ENCODE measurements around the gene TMEM120B.
"Not testable (repeated sequence)": the region's sequence is repeated elsewhere in the genome, so short reads cannot be mapped to it uniquely, and the experiment has no call there.

Gene TMEM120B

DNA sequence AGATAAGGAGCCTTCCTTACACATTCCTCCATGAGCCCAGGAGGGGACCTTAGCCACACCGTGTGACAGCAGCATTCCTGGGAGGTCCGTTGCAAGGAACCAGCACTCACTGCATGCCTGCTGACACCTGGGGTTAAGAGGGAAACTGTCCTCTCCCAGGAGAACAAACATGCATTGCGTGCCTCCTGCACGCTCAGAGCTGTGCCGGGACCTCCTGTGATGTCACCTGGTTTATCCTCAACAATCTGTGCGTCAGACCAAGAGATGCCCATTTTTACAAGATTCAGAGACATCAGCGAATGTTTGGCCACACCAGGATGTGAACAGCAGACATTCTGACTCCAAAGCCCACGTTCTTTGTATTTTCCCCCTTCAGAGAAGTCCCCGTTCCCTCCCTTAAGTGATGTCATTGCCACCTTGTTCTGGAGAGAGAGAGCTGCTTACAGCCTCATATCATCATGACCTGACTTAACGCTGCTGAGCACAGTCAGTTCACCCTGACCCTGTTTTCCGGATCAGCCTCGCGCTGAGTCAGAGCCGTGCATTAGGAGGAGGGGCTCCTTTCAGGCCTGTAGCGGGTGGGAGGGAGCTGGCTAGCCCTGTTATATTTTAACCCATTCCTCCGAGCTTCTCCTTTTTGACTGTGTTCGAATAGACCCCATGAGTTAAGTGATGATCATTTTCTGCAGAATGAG lies 36.2 kb downstream of the TMEM120B start:
- DNase-seq (ENCODE audit: low spot score): no peak

DNA sequence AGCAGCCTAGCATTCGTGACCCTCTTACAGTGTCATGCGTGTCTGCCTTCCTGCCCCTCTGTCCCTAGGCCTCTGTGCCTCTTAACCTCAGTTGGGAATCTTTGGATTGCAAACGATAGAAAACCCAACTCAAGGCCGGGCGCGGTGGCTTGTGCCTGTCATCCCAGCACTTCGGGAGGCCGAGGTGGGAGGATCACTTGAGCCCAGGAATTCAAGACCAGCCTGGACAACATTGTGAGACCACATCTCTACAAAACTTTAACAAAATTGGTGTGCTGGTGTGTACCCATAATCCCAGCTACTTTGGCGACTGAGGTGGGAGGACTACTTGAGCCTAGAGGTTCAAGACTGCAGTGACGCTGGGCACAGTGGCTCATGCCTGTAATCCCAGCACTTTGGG lies 36.7 kb downstream of the TMEM120B start:
- no peak for DNase-seq (ENCODE audit: low spot score)

DNA sequence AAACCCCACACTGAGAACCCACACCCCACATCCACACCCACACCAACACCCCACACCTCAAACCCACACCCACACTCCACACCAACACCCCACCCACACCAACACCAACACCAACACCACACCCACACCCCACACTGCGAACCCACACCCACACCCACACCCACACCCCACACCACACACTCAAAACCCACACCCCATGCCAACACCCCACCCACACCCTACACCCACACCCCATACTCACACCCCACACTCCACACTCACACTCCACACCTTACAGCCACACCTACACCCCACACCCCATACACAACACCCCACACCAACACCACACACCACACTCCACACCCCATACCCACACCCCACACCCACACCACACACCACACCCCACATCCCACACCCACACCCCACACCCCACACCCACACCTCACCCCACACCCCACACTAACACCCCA lies 38.0 kb downstream of the TMEM120B start:
- no peak for DNase-seq (ENCODE audit: low spot score)

DNA sequence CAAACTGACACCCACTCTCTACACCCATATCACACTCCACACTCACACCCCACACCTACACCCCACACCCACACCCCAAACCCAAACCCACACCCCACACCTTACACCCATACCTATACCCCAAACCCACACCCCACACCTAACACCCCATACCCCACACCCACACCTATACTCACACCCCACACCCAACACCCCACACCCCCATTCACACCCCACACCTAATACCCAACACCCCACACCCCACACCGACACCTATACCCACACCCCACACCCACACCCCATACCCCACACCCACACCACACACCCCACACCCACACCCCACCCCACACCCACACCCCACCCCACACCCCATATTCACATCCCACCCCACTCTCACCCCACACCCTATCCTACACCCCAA lies 38.5 kb downstream of the TMEM120B start:
- DNase-seq (ENCODE audit: low spot score): no peak

DNA sequence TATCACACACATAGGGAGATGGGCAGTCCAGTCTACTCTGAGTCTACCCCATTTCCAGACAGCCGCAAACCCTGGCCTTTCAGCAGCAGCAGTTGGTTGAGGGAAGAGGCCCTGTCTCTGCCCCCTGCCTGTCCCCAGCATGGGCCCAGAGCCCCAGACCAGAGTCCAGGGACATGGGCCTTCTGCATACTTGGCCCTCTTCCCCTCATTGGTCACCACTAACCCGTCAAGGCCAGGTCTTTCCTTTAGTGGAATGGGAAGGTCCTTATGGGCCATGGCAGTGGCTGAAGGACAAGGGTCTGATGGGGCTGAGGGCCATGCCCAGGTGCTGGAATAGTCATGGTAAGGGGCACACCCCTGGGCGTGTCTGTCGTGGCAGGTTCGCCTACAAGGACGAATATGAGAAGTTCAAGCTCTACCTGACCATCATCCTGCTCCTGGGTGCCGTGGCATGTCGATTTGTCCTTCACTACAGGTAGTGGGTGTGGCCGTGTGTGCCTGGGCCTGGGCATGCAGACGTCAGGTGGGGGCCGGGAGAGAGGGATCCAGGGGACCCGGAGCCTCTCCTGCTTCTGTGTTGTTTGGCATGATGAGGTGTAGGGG lies 39.3 kb downstream of the TMEM120B start:
- DNase-seq (ENCODE audit: low spot score): no peak

DNA sequence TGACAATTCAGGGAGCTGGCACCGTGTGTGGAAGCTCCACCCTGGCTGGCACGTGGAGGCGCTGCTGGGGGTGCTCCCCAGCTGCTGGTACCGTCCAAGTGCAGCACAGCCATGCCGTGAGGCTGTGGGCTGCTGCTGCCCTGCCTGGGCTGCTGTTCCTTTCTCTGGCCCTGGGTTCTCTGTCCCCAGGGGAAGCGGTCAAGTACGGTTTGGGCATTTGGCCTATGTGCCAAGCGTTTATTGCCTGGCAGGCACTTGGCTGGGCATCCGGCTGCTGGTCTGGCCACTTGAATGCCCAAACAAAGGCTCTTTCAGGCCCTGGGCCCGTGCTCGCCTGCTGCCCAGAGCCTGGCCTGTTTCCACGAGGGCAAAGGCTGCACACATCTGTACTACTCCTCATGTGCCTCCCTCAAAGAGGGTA lies 41.3 kb downstream of the TMEM120B start:
- DNase-seq (ENCODE audit: low spot score): no peak

DNA sequence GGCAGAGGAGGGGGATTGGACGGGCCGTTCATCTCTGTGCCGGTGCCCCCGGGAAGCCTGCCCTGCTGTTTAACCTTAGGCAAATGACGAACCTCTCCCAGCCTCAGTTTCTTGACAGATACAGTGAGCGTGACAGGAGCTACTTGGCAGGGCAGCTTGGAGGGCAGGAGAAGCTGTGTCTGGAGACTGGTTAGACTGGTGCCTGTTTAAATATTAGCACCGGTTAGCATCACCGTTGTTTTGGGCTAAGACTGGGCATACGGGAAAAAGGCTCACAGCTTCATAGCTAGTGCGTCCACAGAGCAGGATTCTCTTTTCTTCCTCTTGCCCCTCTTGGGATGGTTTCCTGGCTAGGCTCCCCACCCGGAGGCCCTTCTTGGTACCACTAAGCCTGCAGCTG lies 42.3 kb downstream of the TMEM120B start:
- no peak for DNase-seq (ENCODE audit: low spot score)

DNA sequence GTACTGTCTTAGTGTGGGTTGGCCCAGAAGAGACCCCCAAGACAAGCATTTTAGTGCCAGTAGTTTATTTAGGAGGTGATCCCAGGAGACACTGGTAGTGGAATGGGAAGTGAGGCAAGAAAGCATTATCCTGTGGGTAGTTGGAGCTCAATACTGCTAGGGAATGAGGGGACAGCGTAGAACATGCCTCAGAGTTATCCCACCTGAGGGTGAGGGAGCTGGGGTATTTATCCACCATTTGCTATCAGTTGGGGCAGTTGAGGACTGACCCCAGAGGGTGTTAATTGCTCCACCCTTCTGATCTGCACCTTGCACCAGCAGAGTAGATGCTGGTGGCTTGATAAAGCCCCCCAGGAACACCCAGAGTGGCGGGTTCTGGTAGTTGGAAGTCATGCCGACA lies 43.0 kb downstream of the TMEM120B start:
- DNase-seq (ENCODE audit: low spot score): no peak

DNA sequence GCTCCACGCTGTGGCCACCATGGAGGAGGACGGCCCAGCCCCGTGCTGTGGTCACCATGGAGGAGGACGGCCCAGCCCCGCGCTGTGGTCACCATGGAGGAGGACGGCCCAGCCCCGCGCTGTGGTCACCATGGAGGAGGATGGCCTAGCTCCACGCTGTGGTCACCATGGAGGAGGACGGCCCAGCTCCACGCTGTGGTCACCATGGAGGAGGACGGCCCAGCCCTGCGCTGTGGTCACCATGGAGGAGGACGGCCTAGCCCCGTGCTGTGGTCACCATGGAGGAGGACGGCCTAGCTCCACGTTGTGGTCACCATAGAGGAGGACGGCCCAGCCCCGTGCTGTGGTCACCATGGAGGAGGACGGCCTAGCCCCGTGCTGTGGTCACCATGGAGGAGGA lies 46.0 kb downstream of the TMEM120B start:
- not testable (repeated sequence) for DNase-seq (ENCODE audit: low spot score)

DNA sequence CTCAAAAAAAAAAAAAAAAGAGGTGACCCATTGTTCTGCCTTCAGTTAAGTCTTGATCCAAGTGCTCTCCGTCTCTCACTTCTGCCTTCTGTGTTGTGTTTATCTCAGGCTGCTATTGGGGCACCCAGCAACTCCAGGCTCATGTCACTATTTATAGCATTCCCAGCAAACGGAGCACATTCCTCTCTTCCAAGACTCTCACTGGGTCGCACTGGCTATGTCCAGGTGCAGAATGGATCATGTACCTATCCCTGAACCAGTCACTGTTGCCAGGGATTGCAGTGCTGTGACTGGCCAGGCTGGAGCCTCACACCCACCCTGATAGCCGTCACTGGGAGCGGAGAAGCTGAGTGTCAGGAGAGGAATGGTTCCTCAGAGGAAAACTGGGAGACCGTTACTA lies 49.7 kb downstream of the TMEM120B start:
- no peak for DNase-seq (ENCODE audit: low spot score)

DNA sequence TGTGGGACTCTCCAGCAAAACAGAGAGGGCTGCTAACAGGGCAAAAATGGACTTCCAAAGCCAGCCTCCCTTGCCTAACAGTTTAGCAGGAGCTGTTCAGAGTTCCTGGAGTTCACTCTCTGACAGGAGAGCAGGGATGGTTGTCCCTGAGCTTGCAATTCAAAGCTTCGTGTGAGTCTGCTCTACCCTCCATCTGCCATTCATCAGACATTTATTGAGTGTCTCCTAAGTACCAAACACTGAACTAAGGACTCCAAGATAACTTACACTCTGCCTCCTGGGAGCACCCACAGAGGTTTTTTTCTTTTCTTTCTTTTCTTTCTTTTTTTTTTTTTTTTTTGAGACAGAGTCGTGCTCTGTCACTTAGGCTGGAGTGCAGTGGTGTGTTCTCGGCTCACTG lies 52.3 kb downstream of the TMEM120B start:
- DNase-seq (ENCODE audit: low spot score): no peak

DNA sequence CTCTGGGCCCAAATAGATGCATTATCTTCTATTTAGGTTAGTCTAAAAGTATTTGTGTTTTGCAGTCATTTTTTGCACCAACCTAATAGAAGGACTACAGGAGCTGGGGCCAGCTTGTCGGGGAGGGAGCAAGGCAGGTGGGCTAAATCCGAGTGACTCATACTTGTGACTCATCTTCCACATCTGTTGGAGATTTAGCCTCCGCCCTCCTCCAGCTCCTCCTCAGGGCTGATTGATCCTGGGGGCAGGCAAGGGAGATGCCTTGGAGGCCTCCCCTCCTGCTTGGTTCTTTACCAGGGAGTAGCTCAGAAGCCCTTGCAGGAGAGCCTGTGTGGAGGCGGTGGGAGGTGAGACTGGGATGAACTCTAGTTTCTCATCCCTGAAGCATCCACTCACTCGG lies 53.0 kb downstream of the TMEM120B start:
- DNase-seq (ENCODE audit: low spot score): peak; percentile 43

DNA sequence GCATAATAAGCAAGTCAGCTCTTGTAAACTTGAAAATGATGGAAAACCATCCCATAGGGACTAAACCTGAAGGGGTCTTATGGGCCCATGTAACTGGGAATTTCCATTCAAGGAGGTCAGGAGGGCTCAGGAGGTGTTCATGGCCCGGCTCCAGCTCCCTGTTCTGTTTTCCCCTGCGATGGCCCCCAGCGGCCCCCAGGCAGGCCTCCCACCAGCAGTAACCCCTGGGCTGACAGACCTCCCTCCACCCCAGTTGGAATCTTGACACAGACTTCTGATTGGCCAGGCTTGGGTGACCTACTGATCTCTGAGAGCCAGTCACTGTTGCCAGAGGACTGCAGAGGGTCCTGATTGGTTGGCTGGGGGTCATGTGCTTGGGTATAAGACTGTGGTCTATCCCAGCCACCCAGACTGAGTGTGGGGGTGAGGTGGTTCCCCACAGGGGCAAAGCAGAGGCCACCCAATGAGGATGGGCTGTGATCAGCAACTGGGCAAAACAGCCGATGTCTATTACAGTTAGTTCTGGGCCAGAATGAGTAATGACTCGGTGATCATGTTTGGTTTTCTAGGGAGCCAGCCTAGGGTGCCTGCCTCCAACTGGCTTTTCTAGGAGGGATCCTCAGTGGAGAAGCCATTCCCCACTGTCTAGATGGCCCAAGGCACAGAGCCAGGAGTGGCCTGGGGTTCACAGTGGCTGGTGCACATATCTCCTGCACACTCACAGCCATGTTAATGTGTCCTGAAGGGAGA lies 53.9 kb downstream of the TMEM120B start:
- DNase-seq (ENCODE audit: low spot score): no peak

DNA sequence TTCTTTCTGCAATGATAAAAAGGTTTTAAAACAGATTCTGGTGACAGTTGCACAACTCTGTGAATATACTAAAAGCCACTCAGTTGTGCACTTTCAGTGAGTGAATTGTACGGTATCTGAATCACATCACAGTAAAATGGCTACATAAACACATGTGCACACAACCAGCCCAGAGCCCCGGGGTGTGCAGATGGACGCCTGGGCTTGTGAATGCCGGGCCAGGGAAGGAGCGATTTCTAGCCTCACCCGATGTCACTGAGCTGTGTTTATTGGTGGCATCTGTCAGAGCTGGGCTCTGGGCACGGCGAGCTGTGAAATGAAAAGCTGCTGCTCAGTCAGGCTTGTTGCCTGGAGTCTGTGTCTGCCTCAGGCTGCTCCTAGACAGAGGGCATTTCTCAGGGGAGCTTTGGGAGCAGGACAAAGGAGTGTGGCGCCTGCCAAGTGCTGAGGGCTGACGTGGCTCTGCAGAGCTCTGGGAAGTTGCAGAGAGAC lies 55.0 kb downstream of the TMEM120B start:
- DNase-seq (ENCODE audit: low spot score): no peak

DNA sequence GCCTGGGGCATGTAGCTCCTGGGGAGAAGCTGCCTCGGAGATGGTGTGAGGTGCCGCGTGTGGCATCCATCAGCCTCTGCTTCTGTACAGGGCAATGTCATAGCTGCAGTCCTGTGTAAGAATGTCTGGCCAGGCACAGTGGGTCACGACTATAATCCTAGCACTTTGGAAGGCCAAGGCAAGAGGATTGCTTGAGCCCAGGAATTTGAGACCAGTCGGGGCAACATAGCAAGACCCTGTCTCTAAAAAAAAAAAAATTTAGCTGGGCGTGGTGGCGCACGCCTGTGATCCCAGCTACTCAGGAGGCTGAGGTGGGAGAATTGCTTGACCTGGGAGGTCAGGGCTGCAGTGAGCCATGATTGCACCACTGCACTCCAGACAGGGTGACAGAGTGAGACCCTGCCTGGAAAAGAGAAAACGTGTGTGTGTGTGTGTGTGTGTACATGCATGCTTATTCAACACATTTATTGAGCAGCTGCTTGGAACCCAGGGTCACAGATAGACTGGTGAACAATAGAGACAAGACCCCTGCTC lies 56.8 kb downstream of the TMEM120B start:
- DNase-seq (ENCODE audit: low spot score): no peak

DNA sequence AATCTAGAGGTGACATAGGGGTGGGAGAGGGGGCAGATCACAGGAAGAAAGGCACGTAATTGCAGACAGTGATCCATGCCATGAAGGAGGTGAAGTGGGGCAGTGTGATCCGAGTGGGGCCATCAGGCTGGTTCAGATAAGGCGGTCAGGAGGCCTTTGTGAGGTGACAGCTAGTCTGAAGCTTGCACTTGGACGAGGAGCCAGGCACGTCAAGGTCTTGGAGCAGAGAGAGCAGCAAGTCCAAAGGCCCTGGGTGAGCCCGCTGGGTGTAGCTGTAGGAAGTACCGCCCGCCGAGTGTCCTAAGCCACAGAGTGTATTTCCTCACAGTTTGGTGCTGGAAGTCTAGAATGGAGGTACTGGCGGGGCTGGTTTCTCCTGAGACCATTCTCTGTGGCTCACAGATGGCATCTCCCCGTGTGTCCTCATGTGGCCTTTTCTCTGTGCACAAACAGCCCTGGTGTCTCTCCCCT lies 57.3 kb downstream of the TMEM120B start:
- peak; percentile 46 for DNase-seq (ENCODE audit: low spot score)

DNA sequence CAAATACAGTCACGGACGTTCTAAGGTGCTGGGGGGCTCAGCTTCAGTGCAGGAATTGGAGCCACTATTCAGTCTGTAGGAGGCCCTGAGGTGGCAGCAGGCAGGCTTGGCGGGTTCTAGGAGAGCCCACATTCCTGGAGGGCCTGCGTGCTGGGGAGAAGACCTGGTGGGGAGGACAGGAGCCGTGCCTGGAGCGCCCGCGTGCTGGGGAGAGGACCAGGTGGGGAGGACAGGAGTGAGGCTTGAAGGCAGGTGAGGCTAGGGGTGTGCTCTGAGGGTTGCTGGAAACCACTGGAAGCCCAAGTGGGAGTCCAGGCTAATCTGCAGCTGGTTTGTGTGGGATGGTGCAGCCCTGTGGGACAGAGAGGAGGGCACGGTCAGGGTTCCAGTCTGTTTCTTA lies 57.8 kb downstream of the TMEM120B start:
- DNase-seq (ENCODE audit: low spot score): no peak

DNA sequence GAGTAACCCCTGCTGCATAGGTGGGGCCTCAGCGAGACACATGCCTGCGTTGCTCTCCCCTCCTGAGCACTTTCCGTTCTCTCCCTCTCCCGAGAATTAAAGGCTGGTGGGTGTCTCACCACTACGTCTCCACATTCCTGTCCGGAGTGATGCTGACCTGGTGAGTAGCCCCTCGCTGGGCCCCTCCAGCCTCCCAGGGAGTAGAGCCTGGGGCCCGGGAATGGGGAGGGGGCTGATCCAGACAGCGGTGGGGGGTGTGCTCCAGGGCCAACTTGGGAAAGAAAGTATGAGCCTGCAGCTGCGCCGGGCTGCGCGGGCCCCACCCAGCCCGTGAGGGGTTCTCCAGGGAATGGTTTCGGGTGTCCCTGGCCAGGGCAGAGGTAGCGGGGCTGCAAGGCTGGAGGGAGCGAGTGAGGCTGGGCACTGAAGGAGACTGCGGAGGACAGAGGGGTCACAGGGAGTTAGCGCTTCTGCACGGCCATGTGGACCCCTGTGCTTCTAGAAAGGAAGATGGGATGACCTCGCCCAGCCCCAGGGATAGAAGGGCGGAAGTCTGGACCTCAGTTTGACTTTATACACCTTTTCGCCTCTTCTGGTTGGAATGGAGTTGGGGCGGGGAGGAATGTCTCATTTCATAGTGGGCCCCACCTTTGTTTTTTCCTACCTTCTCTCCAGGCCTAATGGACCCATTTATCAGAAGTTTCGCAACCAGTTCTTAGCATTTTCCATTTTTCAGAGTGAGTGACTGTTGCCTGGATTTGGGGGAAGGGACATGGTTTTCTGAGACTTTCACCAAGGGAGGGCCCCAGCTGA lies 58.5 kb downstream of the TMEM120B start:
- peak; percentile 57 for DNase-seq (ENCODE audit: low spot score)

DNA sequence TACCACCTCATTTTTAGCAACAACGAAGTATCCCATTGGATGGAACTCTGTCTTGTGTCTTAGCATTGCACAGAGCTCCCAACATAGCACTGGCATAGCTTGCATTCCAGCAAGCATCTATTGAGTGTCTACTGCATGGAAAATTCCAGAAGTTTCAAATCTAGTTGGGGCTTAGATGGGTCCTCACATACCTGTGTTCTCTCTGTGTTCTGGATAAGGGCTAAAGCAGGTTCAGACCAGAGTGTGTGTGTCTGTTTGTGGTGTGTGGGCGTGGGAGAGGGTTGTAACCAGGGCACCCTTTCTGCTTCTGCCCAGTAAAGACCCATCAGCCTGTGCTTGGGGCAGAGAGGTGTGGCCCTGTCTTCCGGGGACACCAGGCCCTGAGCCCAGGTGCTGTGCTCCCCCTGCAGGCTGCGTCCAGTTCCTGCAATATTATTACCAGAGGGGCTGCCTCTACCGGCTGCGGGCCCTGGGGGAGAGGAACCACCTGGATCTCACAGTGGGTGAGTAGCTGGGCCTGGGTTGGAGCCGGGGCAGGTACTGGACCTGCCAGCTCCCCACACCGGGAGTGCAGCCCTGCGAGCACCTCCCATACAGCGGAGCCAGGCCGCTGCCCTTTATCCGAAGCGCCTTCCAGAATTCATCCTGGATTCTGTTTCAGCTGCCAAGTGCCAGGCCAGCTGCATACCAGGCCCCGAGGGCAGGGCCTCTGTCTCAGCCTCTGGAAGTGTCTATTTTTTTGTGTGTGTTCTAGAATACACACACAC lies 60.6 kb downstream of the TMEM120B start:
- DNase-seq (ENCODE audit: low spot score): peak; percentile 88

DNA sequence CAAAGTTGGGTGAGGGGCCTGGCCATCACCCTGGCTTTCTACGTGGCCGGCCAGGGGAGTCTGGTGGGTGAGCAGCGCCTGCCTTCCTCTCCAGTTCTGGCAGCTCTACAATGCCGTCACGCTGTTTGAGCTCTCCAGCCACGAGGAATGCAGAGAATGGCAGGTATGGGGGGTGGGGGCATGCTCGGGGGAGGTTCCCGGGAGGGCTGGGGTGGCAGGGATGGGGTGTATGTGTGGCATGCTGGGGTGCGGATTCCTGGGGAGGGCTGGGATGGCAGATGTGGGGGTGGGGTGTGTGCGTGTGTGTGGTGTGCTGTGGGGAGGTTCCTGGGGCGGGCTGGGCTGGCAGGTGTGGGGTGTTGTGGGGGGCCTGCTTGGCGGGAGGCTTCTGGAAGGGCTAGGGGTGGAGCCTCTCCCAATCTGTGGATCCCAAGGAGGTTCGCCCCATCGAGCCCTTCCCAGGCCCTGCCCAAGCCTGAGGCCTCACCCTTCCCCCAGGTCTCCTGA lies 62.5 kb downstream of the TMEM120B start:
- peak; percentile 48 for DNase-seq (ENCODE audit: low spot score)

DNA sequence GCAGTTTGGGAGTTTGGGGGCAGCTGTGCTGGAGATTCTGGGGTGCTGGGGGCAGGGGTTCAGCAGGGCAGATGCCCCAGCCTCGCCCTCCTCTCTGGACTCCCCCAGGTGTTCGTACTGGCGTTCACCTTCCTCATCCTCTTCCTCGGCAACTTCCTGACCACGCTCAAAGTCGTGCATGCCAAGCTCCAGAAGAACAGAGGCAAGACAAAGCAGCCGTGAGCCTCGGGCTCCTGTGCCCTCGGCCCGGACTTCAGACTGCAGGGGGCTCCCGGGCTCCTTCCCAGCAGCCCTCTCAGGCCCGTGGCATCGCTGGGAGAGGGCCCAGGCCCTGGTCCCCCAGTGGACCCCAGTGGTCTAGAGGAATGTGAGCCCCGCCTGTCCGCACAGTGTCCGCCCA lies 62.9 kb downstream of the TMEM120B start:
- DNase-seq (ENCODE audit: low spot score): no peak

Measured in ecto neural progenitor cell (in vitro differentiated cells).